Measurements from ENCODE around the gene VPS16.

VPS16 gene

DNA sequence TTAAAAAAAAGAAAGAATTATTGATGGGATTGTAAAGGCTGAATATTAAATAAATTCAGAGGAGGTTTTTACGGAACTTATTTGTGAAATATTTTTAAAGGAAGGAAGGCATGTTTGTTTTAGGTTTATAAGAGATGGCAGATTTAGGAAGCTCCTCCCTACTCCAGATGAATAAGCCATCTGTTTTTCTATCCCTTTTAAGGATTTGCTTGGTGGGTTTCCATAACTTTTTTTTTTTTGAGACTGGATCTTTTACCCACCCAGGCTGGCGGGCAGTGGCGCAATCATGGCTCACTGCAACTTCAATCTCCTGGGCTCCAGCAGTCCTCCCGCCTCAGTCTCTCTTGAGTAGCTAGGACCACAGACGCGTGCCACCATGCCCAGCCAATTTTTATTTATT is 63.1 kb downstream of the VPS16 start:
- no peak for DNase-seq

DNA sequence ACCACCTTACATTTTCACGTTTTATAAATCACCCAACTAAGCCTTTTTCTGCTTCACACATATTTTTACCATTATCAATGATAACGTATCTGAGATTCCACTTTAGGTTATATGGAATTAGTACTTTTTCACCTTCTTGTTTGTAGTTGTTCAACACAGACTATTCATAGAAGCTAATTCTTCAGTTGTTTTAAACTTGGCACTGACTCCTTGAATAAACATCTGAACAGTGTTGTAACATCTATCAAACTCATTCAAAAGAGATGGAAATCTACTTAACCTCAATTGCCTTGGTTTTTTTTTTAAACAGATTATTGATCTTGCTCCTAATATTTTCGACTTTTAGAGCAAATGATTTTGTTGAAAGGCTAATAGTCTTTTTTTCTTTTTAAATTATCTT is 67.0 kb downstream of the VPS16 start:
- DNase-seq: no peak

DNA sequence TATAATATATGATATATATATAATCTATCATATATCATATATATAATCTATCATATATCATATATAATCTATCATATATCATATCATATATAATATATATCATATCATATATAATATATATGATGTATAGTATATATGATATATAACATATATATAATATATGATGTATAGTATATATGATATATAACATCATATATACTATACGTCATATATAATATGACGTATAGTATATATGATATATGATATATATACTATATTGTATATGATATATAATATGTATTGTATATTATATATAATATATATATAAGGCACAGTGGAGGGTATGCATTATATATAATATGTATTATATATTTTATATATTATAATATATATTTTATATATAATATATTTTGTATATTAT is 69.4 kb downstream of the VPS16 start:
- DNase-seq: no peak

DNA sequence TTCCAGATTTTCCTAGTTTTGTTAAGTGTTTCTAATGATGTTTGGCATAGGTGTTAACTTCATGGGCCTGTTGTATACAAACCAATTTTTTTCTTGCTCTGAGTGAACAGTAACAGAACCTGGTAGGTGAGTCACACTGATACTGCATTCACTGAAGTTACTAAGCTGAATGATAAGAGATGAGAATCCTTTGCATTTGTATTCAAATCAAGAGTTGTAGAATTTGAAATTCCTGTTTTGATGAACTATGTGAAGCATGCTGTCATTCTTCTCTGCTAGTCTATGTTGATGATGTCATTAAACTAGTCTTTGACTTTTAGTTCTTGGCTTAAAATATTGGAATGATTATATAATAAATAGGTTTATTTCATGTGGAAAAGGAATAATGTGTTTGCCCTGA is 70.7 kb downstream of the VPS16 start:
- no peak for DNase-seq

DNA sequence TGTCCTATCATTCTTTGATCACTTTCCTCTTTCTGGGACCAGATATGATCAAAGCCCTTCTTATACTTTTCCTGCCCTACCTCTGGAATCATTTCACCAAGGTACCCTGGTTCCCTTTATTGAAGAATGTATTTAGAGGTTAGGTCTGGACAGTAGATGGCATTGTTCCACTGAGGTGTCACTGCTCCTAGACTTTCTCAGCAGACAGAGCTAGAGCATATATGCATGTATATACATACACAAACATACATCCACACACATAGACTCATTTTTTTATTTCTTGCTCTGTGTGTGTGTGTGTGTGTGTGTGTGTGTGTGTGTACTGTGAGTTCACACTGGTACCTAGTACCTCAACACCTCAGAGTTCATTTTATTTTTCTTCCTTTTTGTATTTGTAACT is 73.6 kb downstream of the VPS16 start:
- DNase-seq: no peak
